Germinal center (tissue), 1 donor: ENCODE measurements around the gene LRRC26.

Source experiments
- DNase-seq: peaks from one replicate; pipeline ENCODE4 v3.0.0; 2012; ENCODE audit warnings: mixed read lengths, low spot score

Gene LRRC26

GRCh38 chr9:137166380-137167229, 3.2 kb downstream of the LRRC26 start:
- no peak for DNase-seq

- no peak for DNase-seq
Measured at GRCh38 chr9:137165250-137165836, 4.5 kb downstream of the LRRC26 start.

GRCh38 chr9:137164370-137165249, 5.2 kb downstream of the LRRC26 start:
- no peak for DNase-seq

- no peak for DNase-seq
Measured at GRCh38 chr9:137163805-137164204, 6.0 kb downstream of the LRRC26 start.

- DNase-seq: no peak
Measured at GRCh38 chr9:137163365-137163715, 6.5 kb downstream of the LRRC26 start.

GRCh38 chr9:137162505-137163364, 7.1 kb downstream of the LRRC26 start:
- DNase-seq: no peak

GRCh38 chr9:137161558-137162486, 8.0 kb downstream of the LRRC26 start:
- peak; percentile 59 for DNase-seq

GRCh38 chr9:137160716-137161557, 8.9 kb downstream of the LRRC26 start:
- no peak for DNase-seq

- DNase-seq: no peak
Measured at GRCh38 chr9:137160054-137160425, 9.8 kb downstream of the LRRC26 start.

GRCh38 chr9:137159105-137160053, 10.5 kb downstream of the LRRC26 start:
- no peak for DNase-seq

GRCh38 chr9:137158625-137159024, 11.2 kb downstream of the LRRC26 start:
- no peak for DNase-seq

- DNase-seq: no peak
Measured at GRCh38 chr9:137157618-137158415, 12.0 kb downstream of the LRRC26 start.

GRCh38 chr9:137156567-137157375, 13.1 kb downstream of the LRRC26 start:
- DNase-seq: peak; percentile 81

GRCh38 chr9:137152844-137153405, 16.9 kb downstream of the LRRC26 start:
- DNase-seq: no peak

GRCh38 chr9:137150617-137151457, 19.0 kb downstream of the LRRC26 start:
- peak; percentile 81 for DNase-seq
